CD4-positive, alpha-beta T cell treated with Interleukin-1 beta for 1 hour (primary cell): ENCODE results near the gene CHD2.
"Not testable (repeated sequence)": the region's sequence is repeated elsewhere in the genome, so short reads cannot be mapped to it uniquely, and the experiment has no call there.

ENCODE experiments used
- DNase-seq, 2 donors: peaks; one replicate each; pipeline ENCODE4 v3.0.0-alpha.2; 2020 to 2022

CHD2 gene

DNA sequence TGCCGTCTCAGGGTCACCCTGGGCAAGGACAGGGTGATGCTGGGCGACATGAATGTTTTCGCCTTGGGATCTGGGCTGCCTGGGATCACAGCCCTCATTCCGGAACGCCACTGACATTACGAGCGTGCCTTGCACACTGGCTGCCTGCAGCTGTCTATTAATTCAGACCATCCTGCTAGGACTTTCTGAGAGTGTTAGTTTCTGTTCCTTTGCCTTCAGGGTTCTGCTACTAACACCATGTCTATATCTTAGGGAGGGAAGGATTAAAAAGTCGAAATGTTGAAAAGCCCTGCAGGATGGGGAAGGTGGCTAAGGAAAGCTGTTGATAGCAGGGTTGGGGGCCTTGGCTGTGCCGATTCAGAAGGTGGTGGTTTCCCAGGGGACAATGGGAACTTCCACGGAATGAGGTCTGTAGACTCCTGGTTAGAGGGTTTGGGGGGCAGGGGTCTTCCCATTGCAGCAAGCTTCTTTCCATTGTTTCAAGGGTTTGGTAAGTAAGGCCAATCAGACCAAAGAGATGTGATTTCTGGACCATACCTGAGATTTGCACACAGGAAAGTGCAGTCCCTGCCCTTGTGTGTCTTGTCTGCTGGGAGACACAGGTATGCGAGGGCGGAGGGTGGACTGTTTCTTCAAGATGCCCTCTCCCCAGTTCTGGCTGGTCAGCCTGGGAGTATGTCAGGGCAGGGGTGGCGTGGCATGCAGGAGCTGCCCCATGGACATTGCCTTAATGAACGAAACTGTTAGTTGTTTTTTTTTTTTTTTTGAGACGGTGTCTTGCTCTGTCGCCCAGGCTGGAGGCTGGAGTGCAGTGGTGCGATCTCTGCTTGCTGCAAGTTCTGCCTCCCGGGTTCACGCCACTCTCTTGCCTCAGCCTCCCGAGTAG lies 137.9 kb downstream of the CHD2 start:
- no peak for DNase-seq

DNA sequence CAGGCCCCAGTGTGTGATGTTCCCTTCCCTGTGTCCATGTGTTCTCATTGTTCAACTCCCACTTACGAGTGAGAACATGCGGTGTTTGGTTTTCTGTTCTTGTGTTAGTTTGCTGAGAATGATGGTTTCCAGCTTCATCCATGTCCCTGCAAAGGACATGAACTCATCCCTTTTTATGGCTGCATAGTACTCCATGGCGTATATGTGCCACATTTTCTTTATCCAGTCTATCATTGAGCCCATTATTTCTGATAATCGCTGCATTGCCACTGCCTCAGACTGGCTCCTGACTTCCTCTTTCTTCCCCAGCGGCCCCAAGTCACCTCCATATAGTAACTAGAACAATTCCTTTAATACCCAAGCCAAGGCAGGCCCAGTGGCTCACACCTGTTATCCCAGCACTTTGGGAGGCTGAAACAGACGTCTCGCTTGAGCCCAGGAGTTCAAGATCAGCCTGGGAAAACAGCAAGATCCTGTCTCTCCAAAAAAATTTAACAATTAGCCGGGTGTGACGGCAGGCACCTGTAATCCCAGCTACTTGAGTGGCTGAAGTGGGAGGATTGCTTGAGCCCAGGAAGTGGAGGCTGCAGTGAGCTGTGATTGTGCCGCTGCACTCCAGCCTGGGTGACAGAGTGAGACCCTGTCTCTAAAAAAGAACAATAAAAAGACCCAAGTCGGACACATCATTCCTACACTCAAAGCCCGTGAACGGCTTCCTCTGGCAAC lies 139.6 kb downstream of the CHD2 start:
- DNase-seq: not testable (repeated sequence)

DNA sequence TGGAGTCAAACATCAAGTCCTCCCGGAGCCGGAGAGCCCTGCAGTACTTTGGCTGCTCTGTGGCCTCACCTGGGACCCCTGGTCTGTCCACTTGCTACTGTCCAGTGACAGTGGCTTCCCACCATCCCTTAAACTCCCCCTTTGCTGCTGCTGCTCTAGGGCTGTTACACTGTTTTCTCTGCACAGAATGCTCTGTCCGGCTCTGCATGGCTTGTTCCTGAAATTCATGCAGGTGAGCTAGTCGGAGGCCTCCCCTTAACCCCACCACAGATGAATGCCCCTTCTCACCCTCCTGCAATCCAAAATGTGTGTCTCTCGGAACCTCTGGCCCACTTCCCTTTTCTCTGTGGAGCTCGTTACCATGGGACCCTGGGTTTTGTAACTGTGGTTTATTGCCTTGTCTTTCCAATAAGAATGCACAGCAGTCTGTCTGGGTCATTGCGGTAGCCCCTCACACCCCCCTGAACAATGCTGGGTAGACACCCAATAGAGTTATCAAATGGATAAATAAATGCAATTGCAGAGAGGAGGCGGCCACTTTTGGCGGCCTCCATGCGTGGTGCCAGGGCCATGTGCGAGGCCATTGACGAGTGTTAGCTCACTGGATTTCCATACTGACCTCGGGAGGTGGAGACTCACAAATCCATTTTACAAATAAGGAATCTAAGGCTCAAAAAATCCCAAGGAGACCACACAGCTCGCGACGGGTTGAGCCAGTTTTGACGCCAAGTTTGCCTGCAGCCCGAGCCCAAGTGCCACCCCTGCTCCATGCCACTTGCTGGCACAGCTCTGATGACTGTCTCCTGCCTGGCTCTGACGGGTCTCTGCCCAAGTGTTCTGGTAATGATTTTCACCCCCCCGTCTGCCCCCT lies 140.4 kb downstream of the CHD2 start:
- no peak for DNase-seq

DNA sequence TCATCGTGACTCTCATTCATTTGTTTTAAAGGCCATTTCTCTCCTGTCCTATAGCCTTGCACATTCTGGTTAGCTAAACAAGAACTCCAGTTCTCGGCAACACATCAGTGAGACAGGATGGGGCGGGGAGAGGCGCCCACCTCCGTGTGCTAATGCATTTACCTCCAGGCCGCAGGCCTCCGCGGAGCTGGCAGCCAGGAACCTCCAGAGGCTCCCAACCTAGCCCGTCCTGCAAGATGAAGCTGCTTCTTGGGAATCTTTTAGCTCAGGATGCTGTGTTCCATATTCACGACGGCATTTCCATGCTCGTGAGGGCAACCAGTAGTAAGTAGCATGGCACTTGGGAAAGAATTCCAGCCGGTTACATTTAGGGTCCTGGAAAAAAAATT lies 141.0 kb downstream of the CHD2 start:
- no peak for DNase-seq

DNA sequence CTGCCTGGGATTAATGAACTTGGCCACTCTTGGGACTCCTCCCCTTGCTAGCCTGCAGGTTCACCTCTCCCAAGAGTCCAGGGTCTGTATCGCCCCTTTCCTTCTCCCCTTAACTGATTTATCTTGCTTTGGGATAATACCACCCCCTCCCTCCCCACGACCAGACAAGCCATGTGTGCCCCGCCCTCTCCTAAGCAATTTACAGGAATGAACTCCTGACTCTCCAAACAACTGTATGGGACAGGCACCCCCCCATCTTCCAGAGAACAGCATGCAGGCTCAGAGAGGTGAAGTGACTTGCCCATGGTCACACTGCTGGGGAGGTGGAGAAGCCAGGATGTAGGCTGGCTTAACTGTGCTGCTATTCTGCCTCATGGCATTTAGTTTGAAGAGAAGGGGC lies 142.1 kb downstream of the CHD2 start:
- no peak for DNase-seq

DNA sequence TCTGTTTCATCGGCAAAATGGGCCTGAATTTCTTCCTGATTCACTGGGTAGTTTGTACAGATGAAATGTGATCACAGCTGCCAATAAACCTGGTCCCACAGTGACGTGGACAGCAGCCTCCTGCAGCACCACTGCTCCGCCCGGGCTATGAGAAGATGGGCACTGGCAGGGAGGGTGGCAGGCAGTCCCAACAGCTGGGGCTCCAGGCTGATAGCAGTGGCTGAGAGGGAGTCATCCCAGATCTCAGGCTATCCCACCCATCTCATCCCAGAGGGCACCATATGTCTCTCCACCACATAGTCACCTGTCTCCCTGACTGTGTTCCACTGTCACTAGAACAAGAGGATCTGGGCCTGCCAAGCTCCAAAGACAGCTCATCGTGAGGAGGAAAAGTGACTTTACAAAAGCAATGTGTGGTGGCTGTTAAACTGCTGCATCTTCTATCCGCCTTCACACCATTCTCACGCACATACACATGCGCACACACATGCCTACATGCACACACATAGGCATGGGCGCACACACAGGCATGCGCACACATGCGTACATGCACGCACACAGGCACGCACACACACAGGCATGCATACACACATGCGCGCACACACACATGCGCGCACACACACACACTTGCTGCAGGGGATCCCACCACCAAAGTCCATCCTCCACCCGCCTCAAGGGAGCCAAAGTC lies 142.7 kb downstream of the CHD2 start:
- DNase-seq: no peak

GRCh38 chr15:93043621-93044300 lies 143.6 kb downstream of the CHD2 start:
- no peak for DNase-seq

GRCh38 chr15:93044301-93045190 lies 144.4 kb downstream of the CHD2 start:
- DNase-seq: no peak

DNA sequence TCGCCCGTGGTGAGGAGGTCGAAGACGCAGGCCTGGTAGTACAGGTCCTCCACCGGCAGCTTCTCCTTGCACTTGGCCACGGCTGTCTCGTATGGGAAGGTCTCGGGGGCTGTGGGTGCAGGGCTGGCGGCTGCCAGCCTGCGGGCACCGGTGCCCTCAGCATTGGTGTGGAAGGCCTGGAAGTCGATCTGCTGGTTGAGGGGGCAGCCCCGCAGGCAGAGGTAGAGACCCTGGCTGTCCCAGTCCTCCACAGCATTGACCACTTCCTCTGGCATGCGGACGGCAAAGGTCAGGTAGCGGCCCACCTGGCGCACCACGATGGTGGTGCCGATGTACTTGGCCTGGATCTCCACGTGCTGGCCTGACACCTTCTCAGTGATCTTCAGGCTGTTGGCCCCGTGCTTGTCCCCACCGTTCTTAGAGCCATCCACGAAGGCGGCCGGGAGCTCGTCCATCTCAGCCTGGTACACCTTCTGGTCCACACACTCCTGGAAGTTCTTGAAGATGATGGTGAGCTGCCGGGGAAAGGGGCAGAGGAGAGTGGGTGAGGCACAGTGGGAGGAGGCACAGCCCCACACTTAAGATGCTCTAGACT lies 145.2 kb downstream of the CHD2 start:
- no peak for DNase-seq

- no peak for DNase-seq
These were observed 146.0 kb downstream of the CHD2 start for GRCh38 chr15:93046120-93046519.

DNA sequence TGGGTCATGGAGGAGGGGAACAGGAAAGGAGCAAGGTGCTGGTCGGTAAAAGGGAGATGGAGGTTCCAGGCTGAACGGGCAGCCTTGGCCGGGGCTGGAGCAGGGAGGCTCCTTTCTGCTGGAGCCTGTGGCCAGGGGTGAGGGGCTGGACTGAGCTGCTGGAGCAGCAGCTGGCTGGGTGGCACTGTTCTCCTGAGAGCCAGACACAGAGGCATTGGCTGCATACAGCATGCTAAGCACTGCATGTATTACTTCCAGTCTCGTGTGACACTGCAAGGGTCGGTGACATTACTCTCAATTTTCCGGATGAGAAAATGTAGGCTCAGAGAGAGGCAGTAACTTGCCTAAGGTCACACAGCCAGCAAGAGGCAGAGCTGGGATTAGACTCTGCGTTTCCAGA lies 146.6 kb downstream of the CHD2 start:
- DNase-seq: no peak

- peak; percentile 55 to 57 for DNase-seq
These were observed 147.7 kb downstream of the CHD2 start for GRCh38 chr15:93047621-93048425.

DNA sequence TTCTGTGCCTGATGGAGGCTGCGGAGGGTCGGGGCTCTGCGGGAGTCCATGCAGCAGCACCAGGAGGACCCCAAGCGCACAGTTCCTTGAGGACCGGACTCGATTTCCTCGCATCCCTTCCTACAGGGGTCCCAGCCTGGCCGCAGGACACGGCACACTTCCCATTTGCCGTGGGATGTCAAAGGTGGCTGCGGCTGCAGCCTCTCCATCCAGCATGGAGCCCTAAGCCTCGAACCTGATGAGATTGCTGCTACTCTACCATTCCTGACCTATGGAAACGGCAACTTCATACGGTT lies 148.2 kb downstream of the CHD2 start:
- no peak for DNase-seq

GRCh38 chr15:93048759-93049161 lies 148.6 kb downstream of the CHD2 start:
- DNase-seq: no peak

DNA sequence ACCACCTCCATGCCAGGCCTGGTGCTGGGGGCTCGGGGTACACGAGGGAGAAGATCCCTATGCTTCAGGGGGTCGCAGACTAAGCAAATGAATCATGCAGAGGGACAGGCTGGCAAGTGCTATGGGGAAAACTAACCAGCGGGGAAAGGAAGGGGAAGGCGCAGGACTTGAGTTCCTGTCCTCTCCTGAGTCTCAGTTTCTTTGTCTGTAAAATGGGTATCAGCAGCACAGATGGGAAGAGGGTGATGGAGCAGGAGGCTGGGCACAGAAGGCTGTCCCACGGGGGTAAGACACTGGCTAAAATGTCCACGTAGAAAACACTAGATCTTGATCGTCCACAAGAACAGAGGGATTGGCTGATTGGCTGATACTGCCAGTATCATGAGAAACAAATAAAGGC lies 149.1 kb downstream of the CHD2 start:
- DNase-seq: no peak

DNA sequence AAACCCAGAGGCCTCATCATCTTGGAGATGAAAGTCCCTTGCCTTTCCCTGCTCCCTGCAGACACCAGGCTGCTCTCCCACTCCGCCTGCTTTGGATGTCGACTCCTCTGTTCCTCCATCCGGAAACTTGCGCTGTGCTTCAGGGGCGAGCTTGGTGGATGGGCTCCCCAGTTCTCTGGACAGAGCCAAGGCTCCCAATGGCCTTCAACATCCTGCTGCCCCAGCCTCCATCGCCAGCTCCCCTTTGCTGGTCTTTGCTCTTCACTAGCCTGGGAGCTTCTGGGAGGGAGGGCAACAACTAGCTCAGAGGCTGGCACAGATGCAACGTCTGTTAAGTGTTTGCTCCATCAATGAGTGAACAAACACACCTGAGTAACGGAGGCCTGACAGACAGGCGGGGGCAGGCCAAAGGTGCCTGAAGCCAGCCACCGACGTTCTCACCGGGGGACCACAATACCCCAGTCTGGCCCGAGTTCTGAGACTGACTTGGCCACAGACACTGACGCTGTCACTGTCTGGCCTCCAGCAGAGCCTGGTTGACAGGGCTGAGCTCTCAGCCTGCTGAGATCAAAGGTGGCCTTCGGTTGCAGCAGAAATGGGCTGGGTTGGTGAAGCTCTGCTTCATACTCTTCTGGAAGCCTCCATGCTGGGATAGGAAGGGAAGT lies 149.9 kb downstream of the CHD2 start:
- DNase-seq: peak; percentile 13 to 21

DNA sequence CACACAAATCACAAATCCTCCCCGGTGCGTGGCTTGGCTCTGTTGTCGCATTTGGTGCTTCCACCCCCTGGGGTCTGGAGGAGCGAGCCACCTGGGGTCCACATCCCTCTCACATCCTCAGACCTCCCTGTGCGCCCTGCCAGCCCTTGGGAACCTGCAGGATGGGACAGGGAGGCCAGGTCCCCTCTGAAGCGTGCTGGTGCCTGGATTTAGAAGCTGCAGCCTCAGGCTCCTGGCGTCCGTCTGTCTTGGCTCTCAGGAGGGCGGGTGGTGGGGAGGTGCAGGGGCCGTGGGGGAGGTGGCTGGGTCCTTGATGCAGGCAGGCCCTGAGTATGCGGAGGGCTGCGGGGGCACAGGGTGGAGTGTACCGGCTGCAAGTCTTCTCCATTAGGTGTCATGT lies 150.5 kb downstream of the CHD2 start:
- DNase-seq: no peak

- DNase-seq: no peak
These were observed 151.3 kb downstream of the CHD2 start for GRCh38 chr15:93051236-93052089.
